ENCODE results near the gene CBX2. TPM values are rescaled to one million over a fixed set of nuclear protein-coding genes. Genes with fewer than 3 reads are reported as not detected.

CBX2 gene
- total RNA-seq, 2 experiments from 2014 or later: 2.5 to 3.1 TPM

DNA sequence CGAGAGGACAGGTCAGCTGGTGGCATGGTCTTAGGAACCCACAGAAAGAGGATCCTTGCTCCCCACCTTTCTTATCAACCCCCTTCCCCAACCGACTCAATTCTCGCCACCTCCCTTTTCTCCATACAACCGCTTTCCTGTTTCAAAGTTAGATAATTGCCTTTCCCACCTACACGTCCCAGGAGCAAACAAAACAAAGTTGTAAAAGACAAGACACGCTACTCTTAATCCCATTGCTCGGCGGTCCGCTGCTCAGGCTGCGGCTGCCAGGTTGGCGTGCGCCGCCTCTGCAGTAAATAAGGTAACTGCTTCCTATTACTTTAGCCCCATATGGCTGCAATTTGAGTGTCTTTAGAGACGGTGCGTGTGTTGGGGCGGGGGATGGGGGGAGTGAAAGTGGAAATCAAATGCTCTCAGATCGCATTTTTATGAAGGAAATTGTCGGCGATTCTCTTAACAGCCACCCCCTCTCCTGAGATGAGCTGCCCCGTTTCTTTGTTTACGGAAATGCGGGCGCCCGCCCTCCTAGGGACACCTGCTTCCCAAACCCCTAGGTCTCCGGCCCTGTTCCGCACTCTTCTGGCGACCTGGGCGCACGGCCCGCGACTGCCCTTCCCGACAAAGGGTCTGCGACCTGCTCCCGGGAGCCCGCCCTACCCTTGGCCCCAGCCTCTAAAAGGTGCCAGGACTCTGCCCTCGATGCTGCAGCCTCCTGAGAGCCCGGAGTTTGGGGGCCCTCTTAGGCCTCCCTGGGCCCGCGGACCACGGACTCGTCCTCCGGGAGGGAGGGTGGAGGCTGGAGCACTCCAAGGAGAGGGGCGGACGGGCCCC lies 22.6 kb downstream of the CBX2 start:
- Mint-ChIP-seq H3K4me3 (peak overlapping the region; percentile 17), H3K27ac (peak overlapping the region; percentile 7), H3K36me3 (peaks cover 2% of the 10 kb centered on the region), H3K4me1 (ENCODE audit: low read depth) (peaks cover 44% of the 10 kb centered on the region), H3K27me3 (peaks cover 49% of the 10 kb centered on the region), H3K9me3 (no peaks in the 10 kb centered on the region)
- DNase-seq: peak; percentile 77
- ChIA-PET POLR2A (interaction anchor here (1.0 kb wide), 1 partner anchor 39 kb away, joined by 3 read pairs; the partner anchor contains the start of gene CBX4), CTCF (interaction anchor here (0.6 to 2.1 kb wide), 3 partner anchors 11 to 54 kb away, joined by 3 to 11 read pairs (median 4); partner anchors contain the start of gene CBX4)
- intact Hi-C loops (cut with micrococcal nuclease): no loop called here

DNA sequence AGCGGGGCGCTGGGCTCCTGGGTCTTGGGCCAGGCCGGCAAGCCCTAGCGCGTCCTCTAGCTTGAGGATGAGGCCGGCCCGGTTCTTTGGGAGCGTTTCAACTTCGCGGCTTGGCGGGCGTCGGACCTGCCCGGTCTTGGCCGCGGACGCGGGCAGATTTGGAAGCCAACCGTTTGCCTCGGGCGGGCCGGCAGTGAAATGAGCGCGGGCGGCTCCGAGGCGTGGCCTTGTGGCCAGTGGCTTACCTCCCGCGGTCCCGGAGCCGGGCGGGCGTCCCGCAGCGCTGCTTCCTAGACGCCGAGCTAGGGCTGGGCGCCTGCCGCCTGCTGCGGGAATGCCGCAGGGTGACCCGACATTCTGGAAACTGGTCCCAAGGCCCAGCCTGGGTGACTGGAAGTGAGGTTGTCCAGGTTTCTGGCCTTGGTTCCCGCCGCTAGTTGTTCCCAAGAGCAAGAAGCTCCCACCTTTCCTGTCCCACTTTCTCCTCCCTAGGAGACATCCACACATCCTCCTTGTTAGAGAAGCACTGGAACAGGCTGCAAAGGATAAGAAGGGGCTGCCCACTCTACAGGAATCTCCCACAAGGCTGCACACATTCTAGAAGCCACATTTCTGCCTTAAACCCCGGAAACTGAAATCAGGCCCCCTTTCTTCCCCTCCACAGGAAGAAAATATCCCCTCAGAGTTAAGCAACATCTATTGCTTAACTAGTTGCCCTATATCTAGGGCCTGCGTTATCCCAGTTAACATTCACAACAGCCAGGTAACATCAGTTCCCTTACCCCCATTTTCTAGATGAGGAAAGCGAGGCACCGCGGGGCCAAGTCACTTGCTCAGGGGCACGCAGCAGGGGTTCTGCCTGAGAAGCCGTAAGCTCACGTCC lies 23.4 kb downstream of the CBX2 start:
- peaks cover 2% of the 10 kb centered on the region for H3K36me3 Mint-ChIP-seq
- peaks cover 56% of the 10 kb centered on the region for H3K27me3 Mint-ChIP-seq
- DNase-seq: no peak
- CTCF ChIA-PET: interaction anchor here (0.6 to 2.1 kb wide), 4 partner anchors 10 to 1717 kb away, joined by 3 to 11 read pairs (median 4); partner anchors contain the start of gene CBX4
- POLR2A ChIA-PET: interaction anchor here (1.0 kb wide), 1 partner anchor 38 kb away, joined by 3 read pairs; the partner anchor contains the start of gene CBX4
- intact Hi-C loops (cut with micrococcal nuclease): no loop called here
- no peaks in the 10 kb centered on the region for H3K9me3 Mint-ChIP-seq
- no peak overlapping the region for H3K27ac Mint-ChIP-seq
- no peak overlapping the region for H3K4me3 Mint-ChIP-seq
- peaks cover 41% of the 10 kb centered on the region for H3K4me1 Mint-ChIP-seq (ENCODE audit: low read depth)

DNA sequence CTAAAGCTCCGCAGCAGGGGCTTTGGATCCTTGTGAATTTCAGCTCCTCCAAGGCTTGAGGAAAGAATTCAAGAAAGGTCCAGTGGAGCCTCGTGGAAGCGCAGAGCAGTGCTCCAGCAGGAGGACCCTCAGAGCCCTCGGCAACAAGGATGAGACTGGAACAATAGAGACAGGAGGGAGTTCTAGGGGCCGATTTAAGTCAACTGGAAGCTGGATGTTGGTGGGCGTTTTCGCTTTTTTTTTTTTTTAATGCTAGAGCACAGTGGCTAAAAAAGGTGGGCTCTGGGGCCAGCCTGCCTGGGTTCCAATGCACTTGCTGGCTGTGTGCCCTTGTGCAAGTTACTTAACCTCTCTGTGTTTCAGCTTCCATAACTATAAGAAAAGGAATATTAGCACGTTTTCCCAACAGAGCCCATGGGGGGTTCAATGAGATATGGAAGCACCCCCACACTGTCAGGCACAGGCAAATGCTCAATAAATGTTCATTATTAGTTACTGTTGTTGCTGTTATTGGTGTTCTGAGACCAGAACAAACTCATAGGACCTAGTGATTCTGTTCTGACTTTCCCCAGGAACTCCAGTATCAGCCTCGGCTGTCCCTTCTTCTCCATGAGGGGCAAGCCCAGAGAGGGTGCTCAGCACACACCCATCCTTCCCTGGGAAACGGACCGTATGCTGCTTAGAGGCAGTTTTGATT lies 24.2 kb downstream of the CBX2 start:
- ChIA-PET CTCF (interaction anchor here (0.9 to 2.1 kb wide), 3 partner anchors 9 to 1716 kb away, joined by 3 to 11 read pairs (median 4); partner anchors contain the start of gene CBX4), POLR2A (interaction anchor here (1.0 kb wide), 1 partner anchor 37 kb away, joined by 3 read pairs; the partner anchor contains the start of gene CBX4)
- no peaks in the 10 kb centered on the region for H3K9me3 Mint-ChIP-seq
- H3K36me3 Mint-ChIP-seq: peaks cover 2% of the 10 kb centered on the region
- H3K4me3 Mint-ChIP-seq: no peak overlapping the region
- H3K4me1 Mint-ChIP-seq (ENCODE audit: low read depth): peaks cover 41% of the 10 kb centered on the region
- H3K27ac Mint-ChIP-seq: no peak overlapping the region
- intact Hi-C loops (cut with micrococcal nuclease): no loop called here
- H3K27me3 Mint-ChIP-seq: peaks cover 64% of the 10 kb centered on the region
- DNase-seq: no peak

DNA sequence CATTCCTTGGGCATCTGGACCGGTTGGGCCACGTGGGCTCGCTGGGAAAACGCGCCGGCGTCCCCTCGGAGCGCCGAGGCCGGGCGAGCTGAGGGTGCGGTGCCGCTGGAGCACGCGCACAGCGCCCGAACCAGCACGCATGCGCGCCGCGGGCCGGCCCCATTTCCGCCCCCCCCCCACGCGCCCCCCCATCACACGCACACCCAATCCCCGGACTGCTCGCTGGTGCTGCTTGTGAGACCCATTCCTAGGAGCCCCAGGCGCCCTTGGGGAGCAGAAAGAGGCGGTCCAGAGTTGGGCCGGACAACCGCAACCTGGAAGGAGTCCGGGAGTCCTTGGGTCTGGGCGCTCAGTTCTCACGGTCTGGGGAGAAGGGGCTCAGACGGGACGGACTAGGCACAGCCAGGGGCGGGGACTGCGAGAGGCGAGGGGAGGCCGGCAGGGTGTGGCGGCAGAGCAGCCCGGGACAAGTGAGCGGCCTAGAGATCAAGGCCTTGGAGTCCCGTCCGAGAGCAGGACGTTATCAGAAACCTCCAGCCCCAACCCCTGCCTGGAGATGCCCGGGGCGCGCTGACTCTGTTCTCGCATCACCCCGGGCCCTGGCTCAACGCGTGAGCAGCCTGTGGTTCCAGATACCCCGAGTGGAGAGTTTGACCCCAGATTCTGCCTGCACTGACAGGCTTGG lies 24.9 kb downstream of the CBX2 start:
- Mint-ChIP-seq H3K4me3 (no peak overlapping the region), H3K27me3 (peaks cover 71% of the 10 kb centered on the region), H3K27ac (no peak overlapping the region), H3K4me1 (ENCODE audit: low read depth) (peaks cover 41% of the 10 kb centered on the region), H3K9me3 (no peaks in the 10 kb centered on the region), H3K36me3 (peaks cover 2% of the 10 kb centered on the region)
- ChIA-PET CTCF (interaction anchor here (2.1 to 2.5 kb wide), 2 partner anchors 33 to 37 kb away, joined by 11 read pairs; partner anchors contain the start of gene CBX4), POLR2A (no interaction called here)
- intact Hi-C loops (cut with micrococcal nuclease): no loop called here
- DNase-seq: no peak

DNA sequence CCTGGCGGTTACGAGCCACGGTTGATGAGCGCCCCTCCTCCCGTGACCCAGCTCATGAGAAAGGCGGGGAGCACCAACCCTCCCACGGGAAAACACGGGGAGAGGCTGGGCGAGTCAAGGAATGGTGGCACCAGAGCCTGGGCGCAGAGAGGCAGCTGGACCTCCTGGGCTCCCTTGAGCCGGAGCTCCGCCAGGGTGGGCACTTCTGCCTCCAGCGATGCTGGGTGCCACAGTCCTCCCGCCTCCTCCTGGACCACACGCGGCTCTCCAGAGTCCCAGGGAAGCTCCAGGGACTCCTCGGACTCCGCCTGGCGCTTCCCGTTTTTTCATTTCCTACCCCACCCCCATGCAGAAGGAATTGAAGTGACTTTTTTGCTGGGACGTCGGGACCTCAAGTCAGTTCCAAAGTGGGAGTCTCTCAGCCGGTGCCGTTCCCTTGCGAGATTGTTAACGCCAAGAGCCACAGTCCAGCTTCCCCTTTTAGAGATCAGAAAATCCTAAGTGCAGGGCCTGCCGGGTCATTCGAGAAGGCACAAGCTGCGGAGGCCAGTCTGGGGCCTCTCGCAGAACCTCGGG lies 25.6 kb downstream of the CBX2 start:
- H3K27ac Mint-ChIP-seq: no peak overlapping the region
- H3K27me3 Mint-ChIP-seq: peaks cover 76% of the 10 kb centered on the region

DNA sequence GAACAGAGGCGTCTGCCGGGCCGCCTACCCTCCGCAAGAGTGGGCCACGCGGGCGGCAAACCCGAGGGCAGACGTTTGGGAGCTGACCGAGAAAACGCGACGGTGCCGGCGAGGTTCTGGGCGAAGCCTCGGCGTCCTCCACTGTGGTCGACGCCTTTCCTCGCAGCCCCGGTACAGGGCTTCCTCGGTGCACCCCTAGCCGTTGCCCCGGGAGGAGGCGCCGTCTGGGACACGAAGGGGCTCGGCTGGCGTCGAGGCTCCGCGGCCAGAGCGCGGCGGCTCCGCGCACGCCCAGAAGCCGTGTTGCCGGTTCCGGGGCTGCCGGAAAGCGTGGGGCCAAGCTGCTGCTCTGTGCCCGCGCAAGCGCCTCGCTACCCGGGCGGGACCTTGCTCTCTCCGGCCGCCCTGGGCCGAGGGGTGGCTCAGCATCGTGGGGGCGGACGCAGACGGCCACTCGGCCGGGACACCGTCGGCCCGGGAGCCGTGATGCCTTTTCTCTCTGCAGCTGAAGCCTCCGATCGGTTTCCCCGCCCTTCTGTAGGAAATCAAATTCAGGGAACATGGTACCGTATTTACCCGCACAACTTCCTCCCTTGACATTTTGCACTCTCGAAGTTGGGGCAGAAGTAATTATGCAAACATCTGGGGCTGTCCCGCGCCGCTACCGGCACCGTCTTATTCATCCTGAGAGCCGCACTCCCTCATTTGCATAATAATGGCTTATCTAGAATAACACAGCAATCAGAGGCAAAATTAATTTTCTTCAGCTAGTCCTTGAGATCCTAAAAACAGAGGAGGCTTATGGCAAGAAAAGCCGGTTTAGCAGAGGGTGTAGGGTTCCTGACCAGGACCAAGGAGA lies 26.3 kb downstream of the CBX2 start:
- Mint-ChIP-seq H3K9me3 (no peaks in the 10 kb centered on the region), H3K36me3 (peaks cover 2% of the 10 kb centered on the region), H3K27me3 (peaks cover 78% of the 10 kb centered on the region), H3K4me3 (peak overlapping the region; percentile 68), H3K27ac (peak overlapping the region; percentile 84), H3K4me1 (ENCODE audit: low read depth) (peaks cover 37% of the 10 kb centered on the region)
- CTCF ChIA-PET: interaction anchor here (0.7 to 2.6 kb wide), 8 partner anchors 14 to 188 kb away, joined by 3 to 13 read pairs (median 4); partner anchors contain the start of gene CBX4
- POLR2A ChIA-PET: interaction anchor here (1.1 to 2.1 kb wide), 2 partner anchors 32 to 35 kb away, joined by 5 to 16 read pairs; partner anchors contain the start of gene CBX4
- peak; percentile 90 for DNase-seq
- intact Hi-C loops (cut with micrococcal nuclease): loop anchor here (2.0 kb wide), 1 partner anchor 193 kb away; no protein-coding TSS in a partner anchor

More for the DNA sequence above, 25.6 kb downstream of the CBX2 start:
- DNase-seq: no peak
- Mint-ChIP-seq H3K36me3 (peaks cover 2% of the 10 kb centered on the region), H3K4me3 (no peak overlapping the region), H3K9me3 (no peaks in the 10 kb centered on the region), H3K4me1 (ENCODE audit: low read depth) (peaks cover 39% of the 10 kb centered on the region)
- CTCF ChIA-PET: interaction anchor here (1.1 to 2.6 kb wide), 4 partner anchors 33 to 62 kb away, joined by 3 to 13 read pairs (median 8); partner anchors contain the start of gene CBX4
- intact Hi-C loops (cut with micrococcal nuclease): no loop called here
- POLR2A ChIA-PET: interaction anchor here (2.1 kb wide), 1 partner anchor 36 kb away, joined by 16 read pairs; the partner anchor contains the start of gene CBX4

DNA sequence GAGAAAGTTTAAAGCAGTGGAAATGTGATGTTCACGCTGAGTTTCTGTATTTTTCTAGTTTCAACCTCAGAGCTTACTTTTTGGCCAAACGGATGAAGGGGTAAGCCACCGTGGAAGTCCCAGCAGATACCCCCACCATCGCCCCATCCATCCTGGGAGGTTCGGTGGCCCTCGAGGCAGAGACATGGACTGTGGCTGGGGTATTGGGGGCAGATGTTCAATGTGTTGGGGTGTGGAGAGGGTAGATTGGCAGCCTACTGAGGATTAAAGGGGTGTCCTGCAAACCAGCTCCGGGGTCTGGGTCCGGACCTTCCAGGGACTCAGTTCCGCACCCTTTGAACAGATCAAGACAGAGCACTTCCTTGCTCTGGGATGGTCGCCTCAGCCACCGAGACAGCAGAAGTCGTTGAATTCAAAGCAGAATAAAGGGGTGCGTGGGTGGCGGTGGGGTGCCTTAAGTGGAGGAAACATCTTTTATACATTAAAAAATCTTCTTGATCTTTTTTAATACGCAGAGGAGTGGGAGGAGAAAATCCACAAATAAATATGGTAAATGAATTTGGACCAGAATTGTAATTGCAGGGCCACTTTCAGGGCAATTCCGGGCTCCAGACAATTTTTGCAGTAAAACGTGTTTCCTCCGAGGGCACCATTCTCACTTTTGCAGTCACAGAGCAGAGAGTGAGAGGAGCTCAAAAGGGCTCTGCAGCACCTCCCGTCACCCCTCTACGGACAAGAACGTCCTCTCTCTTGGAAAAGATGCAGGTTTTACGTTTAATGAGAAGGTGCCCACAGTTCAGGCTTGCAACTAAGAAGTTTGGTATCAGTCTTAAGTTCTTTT lies 27.1 kb downstream of the CBX2 start:
- intact Hi-C loops (cut with micrococcal nuclease): loop anchor here (2.0 kb wide), 1 partner anchor 192 kb away; no protein-coding TSS in a partner anchor
- Mint-ChIP-seq H3K27me3 (peaks cover 74% of the 10 kb centered on the region), H3K27ac (peak overlapping the region; percentile 84), H3K36me3 (peaks cover 2% of the 10 kb centered on the region), H3K9me3 (no peaks in the 10 kb centered on the region), H3K4me1 (ENCODE audit: low read depth) (peaks cover 29% of the 10 kb centered on the region), H3K4me3 (peak overlapping the region; percentile 68)
- peak; percentile 28 for DNase-seq
- CTCF ChIA-PET: interaction anchor here (0.7 to 2.6 kb wide), 8 partner anchors 13 to 187 kb away, joined by 3 to 13 read pairs (median 4); partner anchors contain the start of gene CBX4
- POLR2A ChIA-PET: interaction anchor here (1.1 to 2.1 kb wide), 2 partner anchors 32 to 34 kb away, joined by 5 to 16 read pairs; partner anchors contain the start of gene CBX4

DNA sequence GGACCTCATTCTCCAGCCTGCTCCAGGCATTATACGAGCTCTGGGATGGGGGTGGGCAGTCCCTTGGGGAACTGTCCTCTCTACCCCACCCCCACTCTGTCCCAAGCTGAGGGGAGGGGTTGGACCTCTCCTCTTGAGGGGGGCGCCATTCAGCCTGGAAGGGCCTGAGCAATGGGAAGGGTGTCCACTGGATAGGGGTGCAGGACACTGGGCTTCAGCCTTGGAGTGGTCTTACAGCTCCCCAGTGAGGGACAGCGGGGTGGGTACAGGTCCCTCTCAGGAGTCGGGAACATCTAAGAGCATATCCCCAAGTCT lies 28.5 kb downstream of the CBX2 start:
- H3K27me3 Mint-ChIP-seq: peaks cover 72% of the 10 kb centered on the region
- no peak overlapping the region for H3K27ac Mint-ChIP-seq
- DNase-seq: no peak
- no peaks in the 10 kb centered on the region for H3K9me3 Mint-ChIP-seq
- H3K4me1 Mint-ChIP-seq (ENCODE audit: low read depth): peaks cover 31% of the 10 kb centered on the region
- POLR2A ChIA-PET: no interaction called here
- no peak overlapping the region for H3K4me3 Mint-ChIP-seq
- CTCF ChIA-PET: no interaction called here
- peaks cover 2% of the 10 kb centered on the region for H3K36me3 Mint-ChIP-seq
- intact Hi-C loops (cut with micrococcal nuclease): no loop called here

All from activated CD4-positive, alpha-beta memory T cell treated with anti-CD3 and anti-CD28 coated beads for 36 hours (primary cell).